Astrocyte of the hippocampus (primary cell): ENCODE measurements around the gene CLDN2.
"Not testable (repeated sequence)": the region's sequence is repeated elsewhere in the genome, so short reads cannot be mapped to it uniquely, and the experiment has no call there.

Experiments used
- DNase-seq: peaks from one replicate; pipeline ENCODE4 v3.0.0; 2011; ENCODE audit warnings: low read depth, low spot score

CLDN2 gene

DNA sequence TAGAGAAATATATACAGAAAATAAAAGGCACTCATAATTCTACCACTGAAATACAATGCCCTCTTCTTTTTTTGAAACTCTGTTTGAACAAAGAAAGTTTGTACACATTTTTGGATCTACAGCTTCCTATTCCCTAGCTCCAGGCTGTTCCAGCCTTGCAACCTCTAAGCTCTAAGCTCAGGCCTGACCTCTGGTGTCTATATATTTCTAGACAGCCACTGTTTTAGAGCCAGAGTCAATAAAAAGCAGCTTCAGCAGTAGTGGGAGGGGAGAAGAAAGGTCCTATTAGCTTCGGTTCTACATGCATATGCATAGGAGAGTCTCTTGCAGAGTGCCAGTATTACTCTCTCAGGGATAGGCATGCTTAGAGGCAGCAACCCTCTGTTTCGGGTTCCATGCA is 39.7 kb downstream of the CLDN2 start:
- DNase-seq: peak; percentile 60

DNA sequence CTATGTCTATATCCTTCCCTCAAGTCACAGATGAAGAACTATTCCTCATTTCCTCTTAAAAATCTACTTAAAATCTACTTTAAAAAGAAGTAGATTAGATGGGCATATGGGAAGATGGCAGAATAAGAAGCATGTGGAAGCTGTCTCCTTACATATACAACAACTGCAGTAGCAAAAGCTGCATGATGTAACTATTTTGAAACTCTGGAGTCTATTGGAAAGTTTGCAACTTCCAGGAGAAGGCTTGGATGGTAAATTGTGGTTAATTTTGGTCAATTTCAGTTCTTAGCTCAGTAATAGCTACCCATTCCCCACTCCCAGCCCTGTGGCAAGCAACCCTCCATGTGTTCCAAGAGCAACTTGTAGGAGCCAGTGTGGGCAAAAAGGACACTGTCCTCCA is 42.9 kb downstream of the CLDN2 start:
- DNase-seq: no peak

- DNase-seq: no peak
Observed at GRCh38 chrX:106964290-106964689, 44.1 kb downstream of the CLDN2 start.

GRCh38 chrX:106966547-106966946 is 46.3 kb downstream of the CLDN2 start:
- not testable (repeated sequence) for DNase-seq

DNA sequence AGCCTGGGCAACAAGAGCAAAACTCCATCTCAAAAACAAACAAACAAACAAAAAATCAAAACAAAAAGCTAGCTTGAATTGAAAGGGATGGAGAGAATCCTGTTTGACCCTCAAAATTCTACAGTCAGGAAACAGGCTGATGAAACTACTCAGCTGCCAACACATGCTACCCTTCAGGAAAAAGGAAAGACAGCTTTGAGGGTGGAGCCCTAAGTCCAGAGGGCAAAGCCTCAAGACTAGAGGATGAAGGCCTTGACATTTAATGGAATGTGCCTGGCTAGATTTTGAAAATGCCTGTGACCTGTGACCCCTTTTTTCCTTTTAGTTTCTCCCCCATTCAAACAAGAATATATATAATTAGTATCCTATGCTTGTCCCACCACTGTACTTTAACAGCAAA is 52.7 kb downstream of the CLDN2 start:
- DNase-seq: no peak

- DNase-seq: no peak
Observed at GRCh38 chrX:106973433-106974149, 53.4 kb downstream of the CLDN2 start.

- no peak for DNase-seq
Observed at GRCh38 chrX:106976416-106976815, 56.2 kb downstream of the CLDN2 start.
